Measurements from ENCODE around the gene CACNA1B.
"Not testable (repeated sequence)": the region's sequence is repeated elsewhere in the genome, so short reads cannot be mapped to it uniquely, and the experiment has no call there.

Gene CACNA1B

GRCh38 chr9:138112090-138112748 lies 234.6 kb downstream of the CACNA1B start:
- Histone ChIP-seq H3K4me2 (no peak overlapping the region), H3K4me1 (no peaks in the 10 kb centered on the region), H3K9ac (no peak overlapping the region), H3K4me3 (no peak overlapping the region), H4K20me1 (no peaks in the 10 kb centered on the region), H3K36me3 (no peaks in the 10 kb centered on the region), H3K27me3 (no peaks in the 10 kb centered on the region), H3K9me3 (no peaks in the 10 kb centered on the region), H3K27ac (no peak overlapping the region)
- no peak for TF ChIP-seq Cebpa-rat (IDR thresholded peaks at IDR 0.05)

- Histone ChIP-seq H3K4me2 (no peak overlapping the region), H3K4me1 (no peaks in the 10 kb centered on the region), H3K27ac (no peak overlapping the region), H4K20me1 (no peaks in the 10 kb centered on the region), H3K27me3 (no peaks in the 10 kb centered on the region), H3K9ac (no peak overlapping the region), H3K9me3 (no peaks in the 10 kb centered on the region), H3K36me3 (no peaks in the 10 kb centered on the region), H3K4me3 (no peak overlapping the region)
- TF ChIP-seq Cebpa-rat (IDR thresholded peaks at IDR 0.05) = no peak
Observed at GRCh38 chr9:138112791-138113600, 235.4 kb downstream of the CACNA1B start.

GRCh38 chr9:138113701-138114325 lies 236.2 kb downstream of the CACNA1B start:
- not testable (repeated sequence) for H3K27ac ChIP-seq, H3K9ac ChIP-seq, H3K4me2 ChIP-seq, H3K9me3 ChIP-seq, H3K36me3 ChIP-seq, H3K4me1 ChIP-seq, H3K4me3 ChIP-seq, H3K27me3 ChIP-seq, H4K20me1 ChIP-seq

GRCh38 chr9:138114501-138115245 lies 237.1 kb downstream of the CACNA1B start:
- Histone ChIP-seq H3K27ac (no peak overlapping the region), H3K9me3 (no peaks in the 10 kb centered on the region), H3K4me2 (no peak overlapping the region), H3K27me3 (no peaks in the 10 kb centered on the region), H4K20me1 (no peaks in the 10 kb centered on the region), H3K9ac (no peak overlapping the region), H3K4me1 (peaks cover 10% of the 10 kb centered on the region), H3K4me3 (no peak overlapping the region), H3K36me3 (no peaks in the 10 kb centered on the region)
- TF ChIP-seq Cebpa-rat (IDR thresholded peaks at IDR 0.05) = no peak

- Histone ChIP-seq H3K4me1 (peaks cover 18% of the 10 kb centered on the region), H3K27ac (no peak overlapping the region), H3K36me3 (no peaks in the 10 kb centered on the region), H4K20me1 (no peaks in the 10 kb centered on the region), H3K9me3 (no peaks in the 10 kb centered on the region), H3K9ac (no peak overlapping the region), H3K4me3 (no peak overlapping the region), H3K27me3 (no peaks in the 10 kb centered on the region), H3K4me2 (no peak overlapping the region)
- TF ChIP-seq Cebpa-rat (IDR thresholded peaks at IDR 0.05) = no peak
Observed at GRCh38 chr9:138115506-138115905, 237.9 kb downstream of the CACNA1B start.

GRCh38 chr9:138116521-138116920 lies 238.9 kb downstream of the CACNA1B start:
- Histone ChIP-seq H3K27me3 (no peaks in the 10 kb centered on the region), H3K9me3 (no peaks in the 10 kb centered on the region)
- no peak for TF ChIP-seq Cebpa-rat (IDR thresholded peaks at IDR 0.05)

GRCh38 chr9:138117101-138117750 lies 239.6 kb downstream of the CACNA1B start:
- no peaks in the 10 kb centered on the region for H3K36me3 ChIP-seq
- H3K4me3 ChIP-seq = no peak overlapping the region
- no peak overlapping the region for H3K9ac ChIP-seq
- H3K4me1 ChIP-seq = peaks cover 33% of the 10 kb centered on the region
- TF ChIP-seq Cebpa-rat (IDR thresholded peaks at IDR 0.05) = no peak
- no peaks in the 10 kb centered on the region for H4K20me1 ChIP-seq
- no peaks in the 10 kb centered on the region for H3K27me3 ChIP-seq
- no peaks in the 10 kb centered on the region for H3K9me3 ChIP-seq
- H3K27ac ChIP-seq = no peak overlapping the region
- H3K4me2 ChIP-seq = no peak overlapping the region

More at GRCh38 chr9:138116521-138116920, 238.9 kb downstream of the CACNA1B start:
- H4K20me1 ChIP-seq = no peaks in the 10 kb centered on the region
- no peak overlapping the region for H3K27ac ChIP-seq
- H3K9ac ChIP-seq = no peak overlapping the region
- peaks cover 26% of the 10 kb centered on the region for H3K4me1 ChIP-seq
- H3K4me2 ChIP-seq = no peak overlapping the region
- H3K36me3 ChIP-seq = no peaks in the 10 kb centered on the region
- H3K4me3 ChIP-seq = no peak overlapping the region

- Histone ChIP-seq H3K9me3 (no peaks in the 10 kb centered on the region), H3K9ac (no peak overlapping the region), H3K4me3 (no peak overlapping the region), H3K27ac (no peak overlapping the region), H4K20me1 (no peaks in the 10 kb centered on the region), H3K36me3 (no peaks in the 10 kb centered on the region), H3K4me2 (no peak overlapping the region), H3K4me1 (peaks cover 38% of the 10 kb centered on the region), H3K27me3 (no peaks in the 10 kb centered on the region)
- no peak for TF ChIP-seq Cebpa-rat (IDR thresholded peaks at IDR 0.05)
Observed at GRCh38 chr9:138117836-138118235, 240.3 kb downstream of the CACNA1B start.

GRCh38 chr9:138118601-138119071 lies 241.1 kb downstream of the CACNA1B start:
- Histone ChIP-seq H3K27me3 (no peaks in the 10 kb centered on the region), H3K4me3 (no peak overlapping the region), H3K4me1 (peaks cover 38% of the 10 kb centered on the region), H3K9me3 (no peaks in the 10 kb centered on the region), H4K20me1 (no peaks in the 10 kb centered on the region), H3K9ac (no peak overlapping the region), H3K36me3 (no peaks in the 10 kb centered on the region), H3K4me2 (peak overlapping the region; percentile 67; the same call in 1 of the 2 replicates), H3K27ac (no peak overlapping the region)
- TF ChIP-seq Cebpa-rat (IDR thresholded peaks at IDR 0.05) = no peak
